Esophagus squamous epithelium (tissue), 4 donors: ENCODE results near the gene FYTTD1.

Experiments used
- POLR2A ChIP-seq, 4 donors: fragments of 450-650 bp; IDR thresholded peaks; one replicate each; pipeline ENCODE4 v1.6.1; 2017; ENCODE audit warnings: antibody characterized with exemption in 4 of 4, mild to moderate bottlenecking in 4 of 4, moderate library complexity in 3 of 4
- TF ChIP-seq, protein P1 (sequence below), 6 experiments: fragments of 450-650 bp in 4 of 6; fragments of 200-600 bp in 2 of 6; sonication (generic) in 2 of 6; IDR thresholded peaks; one replicate each; pipeline ENCODE4 v1.5.1; 2016 to 2019; ENCODE audit warnings: antibody characterized with exemption in 6 of 6, mild to moderate bottlenecking in 4 of 6, moderate library complexity in 4 of 6

DNA sequence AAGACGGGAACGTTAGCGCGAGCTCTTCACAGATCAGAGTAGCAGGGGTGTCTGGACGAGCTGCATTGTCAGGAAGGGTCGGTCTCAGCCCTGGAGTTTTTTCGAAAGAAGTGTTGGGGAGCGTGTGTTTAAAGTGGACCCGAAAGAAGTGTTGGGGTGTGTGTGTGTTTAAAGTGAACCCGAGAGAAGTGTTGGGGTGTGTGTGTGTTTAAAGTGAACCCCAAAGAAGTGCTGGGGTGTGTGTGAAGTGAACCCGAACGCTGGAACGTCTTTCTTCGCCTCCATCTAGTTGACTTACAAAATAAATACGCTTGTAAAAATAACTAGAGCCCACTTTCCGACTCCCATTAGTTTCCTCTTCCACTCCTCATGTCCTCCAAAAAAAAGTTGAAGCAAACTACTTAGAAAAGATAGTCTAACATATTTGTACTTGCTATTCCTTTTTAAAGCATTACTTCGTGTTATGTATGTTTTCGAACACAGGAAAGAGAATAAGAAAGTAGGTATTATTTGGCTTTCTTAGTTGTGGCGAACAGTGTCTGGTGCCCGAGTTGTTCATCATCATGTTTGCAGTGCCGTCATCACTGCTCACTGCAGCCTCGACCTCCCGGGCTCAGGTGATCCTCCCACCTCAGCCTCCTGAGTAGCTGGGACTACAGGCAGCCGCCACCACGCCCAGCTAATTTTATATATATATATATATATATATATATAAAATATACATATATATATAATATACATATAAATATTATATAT is 42.4 kb downstream of the FYTTD1 start:
- TF ChIP-seq, protein P1, sequence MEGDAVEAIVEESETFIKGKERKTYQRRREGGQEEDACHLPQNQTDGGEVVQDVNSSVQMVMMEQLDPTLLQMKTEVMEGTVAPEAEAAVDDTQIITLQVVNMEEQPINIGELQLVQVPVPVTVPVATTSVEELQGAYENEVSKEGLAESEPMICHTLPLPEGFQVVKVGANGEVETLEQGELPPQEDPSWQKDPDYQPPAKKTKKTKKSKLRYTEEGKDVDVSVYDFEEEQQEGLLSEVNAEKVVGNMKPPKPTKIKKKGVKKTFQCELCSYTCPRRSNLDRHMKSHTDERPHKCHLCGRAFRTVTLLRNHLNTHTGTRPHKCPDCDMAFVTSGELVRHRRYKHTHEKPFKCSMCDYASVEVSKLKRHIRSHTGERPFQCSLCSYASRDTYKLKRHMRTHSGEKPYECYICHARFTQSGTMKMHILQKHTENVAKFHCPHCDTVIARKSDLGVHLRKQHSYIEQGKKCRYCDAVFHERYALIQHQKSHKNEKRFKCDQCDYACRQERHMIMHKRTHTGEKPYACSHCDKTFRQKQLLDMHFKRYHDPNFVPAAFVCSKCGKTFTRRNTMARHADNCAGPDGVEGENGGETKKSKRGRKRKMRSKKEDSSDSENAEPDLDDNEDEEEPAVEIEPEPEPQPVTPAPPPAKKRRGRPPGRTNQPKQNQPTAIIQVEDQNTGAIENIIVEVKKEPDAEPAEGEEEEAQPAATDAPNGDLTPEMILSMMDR (IDR thresholded peaks at IDR 0.05), result no peak
- no peak for TF ChIP-seq POLR2A (IDR thresholded peaks at IDR 0.05)
